PC-3 (cell line): ENCODE data around the gene GUCA2B.

Source experiments
- EZH2 ChIP-seq: fragments of 300-600 bp; sonication (generic); IDR thresholded peaks from one replicate; pipeline ENCODE4 v1.6.1; 2017; ENCODE audit warnings: antibody characterized with exemption, mild to moderate bottlenecking, low read length; ENCODE audit not compliant: unreplicated experiment
- EZH2phosphoT487 ChIP-seq: fragments of 300-600 bp; sonication (generic); IDR thresholded peaks from 2 replicates; pipeline ENCODE4 v1.6.1; 2018; ENCODE audit warnings: mild to moderate bottlenecking, antibody characterized with exemption, low read length, borderline replicate concordance
- TF ChIP-seq, protein P1 (sequence below): fragments of 300-600 bp; sonication (generic); conservative IDR thresholded peaks from 2 replicates; pipeline ENCODE4 v1.5.1; 2017; ENCODE audit warnings: antibody characterized with exemption, low read depth, mild to moderate bottlenecking, low read length

DNA sequence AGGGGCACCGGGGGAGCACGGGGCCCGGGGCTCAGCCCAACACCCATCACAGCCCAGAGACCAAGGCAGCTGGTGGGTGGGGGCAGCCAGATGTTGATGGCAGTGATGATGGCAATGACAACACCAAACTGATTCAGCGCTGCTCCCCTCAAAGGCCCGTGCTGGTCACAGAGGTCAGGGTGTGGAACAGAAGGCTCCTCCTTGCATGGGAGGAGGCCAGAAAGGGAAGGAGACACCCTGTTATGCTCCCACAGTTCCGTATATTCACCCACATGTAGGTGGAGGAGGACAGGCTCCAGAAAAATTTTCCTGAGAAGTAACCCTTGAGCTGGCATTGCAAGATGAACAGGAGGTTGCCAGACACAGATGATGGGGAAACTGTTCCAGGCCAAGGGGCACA is 414 bp downstream of the GUCA2B start:
- TF ChIP-seq, protein P1, sequence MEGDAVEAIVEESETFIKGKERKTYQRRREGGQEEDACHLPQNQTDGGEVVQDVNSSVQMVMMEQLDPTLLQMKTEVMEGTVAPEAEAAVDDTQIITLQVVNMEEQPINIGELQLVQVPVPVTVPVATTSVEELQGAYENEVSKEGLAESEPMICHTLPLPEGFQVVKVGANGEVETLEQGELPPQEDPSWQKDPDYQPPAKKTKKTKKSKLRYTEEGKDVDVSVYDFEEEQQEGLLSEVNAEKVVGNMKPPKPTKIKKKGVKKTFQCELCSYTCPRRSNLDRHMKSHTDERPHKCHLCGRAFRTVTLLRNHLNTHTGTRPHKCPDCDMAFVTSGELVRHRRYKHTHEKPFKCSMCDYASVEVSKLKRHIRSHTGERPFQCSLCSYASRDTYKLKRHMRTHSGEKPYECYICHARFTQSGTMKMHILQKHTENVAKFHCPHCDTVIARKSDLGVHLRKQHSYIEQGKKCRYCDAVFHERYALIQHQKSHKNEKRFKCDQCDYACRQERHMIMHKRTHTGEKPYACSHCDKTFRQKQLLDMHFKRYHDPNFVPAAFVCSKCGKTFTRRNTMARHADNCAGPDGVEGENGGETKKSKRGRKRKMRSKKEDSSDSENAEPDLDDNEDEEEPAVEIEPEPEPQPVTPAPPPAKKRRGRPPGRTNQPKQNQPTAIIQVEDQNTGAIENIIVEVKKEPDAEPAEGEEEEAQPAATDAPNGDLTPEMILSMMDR, result no peak
- TF ChIP-seq EZH2 (no peak), EZH2phosphoT487 (no peak)
